HepG2 (cell line): Measurements from ENCODE around the gene FAM229A. TPM values are rescaled to one million over a fixed set of nuclear protein-coding genes. Genes with fewer than 3 reads are reported as not detected.

Experiments used
- AHDC1 ChIP-seq: sonication (generic); formaldehyde crosslinking; IDR thresholded peaks from 2 replicates; pipeline ENCODE4 v1.5.1; 2020; ENCODE audit warnings: mild to moderate bottlenecking, missing genetic modification reagents, borderline replicate concordance
- MAFF ChIP-seq: IDR thresholded peaks from 2 replicates; pipeline ENCODE4 v1.6.1; 2011; ENCODE audit warnings: low read depth, low read length, improper control_type of control experiment
- NAIF1 ChIP-seq: sonication (generic); formaldehyde crosslinking; IDR thresholded peaks from 2 replicates; pipeline ENCODE4 v1.5.0; 2020; ENCODE audit warnings: mild to moderate bottlenecking, missing genetic modification reagents, borderline replicate concordance
- ZNF503 ChIP-seq: sonication (generic); formaldehyde crosslinking; IDR thresholded peaks from 2 replicates; pipeline ENCODE4 v1.4.0; 2020; ENCODE audit warnings: missing genetic modification reagents
- ZNF512B ChIP-seq: sonication (generic); formaldehyde crosslinking; IDR thresholded peaks from 2 replicates; pipeline ENCODE4 v1.5.1; 2020; ENCODE audit warnings: missing genetic modification reagents, mild to moderate bottlenecking, borderline replicate concordance
- polyA plus RNA-seq, 8 experiments: library from polyadenylated mRNA; depleted of rRNA in 3 of 8; stranded (reverse) in 7 of 8; unstranded in 1 of 8; fragments of >200 nt; fragmentation: Illumina TruSeq in 4 of 8; extraction: Trizol in 4 of 8; gene quantifications; 2 replicates each; pipeline versions ENCODE4 v1.2.1 to v1.2.3, GENCODE V29; 2011 to 2016; ENCODE audit warnings: low read depth in 4 of 8, missing spikeins in 1 of 8, mixed read lengths in 1 of 8; ENCODE audit not compliant: insufficient read depth in 1 of 8
- total RNA-seq, 5 experiments: library from RNA; depleted of rRNA; stranded (reverse); fragments of >200 nt; fragmentation: Illumina TruSeq; extraction: Trizol; gene quantifications; 2 replicates each; pipeline ENCODE4 v1.2.3, GENCODE V29; 2016; ENCODE audit warnings: low read depth in 1 of 5
- TF ChIP-seq, protein P1 (sequence below): sonication (generic); formaldehyde crosslinking; IDR thresholded peaks from 2 replicates; pipeline ENCODE4 v1.5.0; 2020; ENCODE audit warnings: mild to moderate bottlenecking, missing genetic modification reagents, borderline replicate concordance
- TF ChIP-seq, protein P2 (sequence below): sonication (generic); formaldehyde crosslinking; IDR thresholded peaks from 2 replicates; pipeline ENCODE4 v1.4.0; 2020; ENCODE audit warnings: low read depth, mild to moderate bottlenecking, missing genetic modification reagents
- TF ChIP-seq, protein P3 (sequence below): sonication (generic); formaldehyde crosslinking; IDR thresholded peaks from 2 replicates; pipeline ENCODE4 v1.5.0; 2020; ENCODE audit warnings: missing genetic modification reagents, mild to moderate bottlenecking, borderline replicate concordance

Gene FAM229A
- total and polyA plus RNA-seq, 2 of the 13 experiments (the other 11 are each of a cell fraction or from before 2014, with no cell fraction given): 3.2 to 17.6 TPM

GRCh38 chr1:32350785-32351398 lies 11.4 kb downstream of the FAM229A start (continued):
- TF ChIP-seq, protein P1, sequence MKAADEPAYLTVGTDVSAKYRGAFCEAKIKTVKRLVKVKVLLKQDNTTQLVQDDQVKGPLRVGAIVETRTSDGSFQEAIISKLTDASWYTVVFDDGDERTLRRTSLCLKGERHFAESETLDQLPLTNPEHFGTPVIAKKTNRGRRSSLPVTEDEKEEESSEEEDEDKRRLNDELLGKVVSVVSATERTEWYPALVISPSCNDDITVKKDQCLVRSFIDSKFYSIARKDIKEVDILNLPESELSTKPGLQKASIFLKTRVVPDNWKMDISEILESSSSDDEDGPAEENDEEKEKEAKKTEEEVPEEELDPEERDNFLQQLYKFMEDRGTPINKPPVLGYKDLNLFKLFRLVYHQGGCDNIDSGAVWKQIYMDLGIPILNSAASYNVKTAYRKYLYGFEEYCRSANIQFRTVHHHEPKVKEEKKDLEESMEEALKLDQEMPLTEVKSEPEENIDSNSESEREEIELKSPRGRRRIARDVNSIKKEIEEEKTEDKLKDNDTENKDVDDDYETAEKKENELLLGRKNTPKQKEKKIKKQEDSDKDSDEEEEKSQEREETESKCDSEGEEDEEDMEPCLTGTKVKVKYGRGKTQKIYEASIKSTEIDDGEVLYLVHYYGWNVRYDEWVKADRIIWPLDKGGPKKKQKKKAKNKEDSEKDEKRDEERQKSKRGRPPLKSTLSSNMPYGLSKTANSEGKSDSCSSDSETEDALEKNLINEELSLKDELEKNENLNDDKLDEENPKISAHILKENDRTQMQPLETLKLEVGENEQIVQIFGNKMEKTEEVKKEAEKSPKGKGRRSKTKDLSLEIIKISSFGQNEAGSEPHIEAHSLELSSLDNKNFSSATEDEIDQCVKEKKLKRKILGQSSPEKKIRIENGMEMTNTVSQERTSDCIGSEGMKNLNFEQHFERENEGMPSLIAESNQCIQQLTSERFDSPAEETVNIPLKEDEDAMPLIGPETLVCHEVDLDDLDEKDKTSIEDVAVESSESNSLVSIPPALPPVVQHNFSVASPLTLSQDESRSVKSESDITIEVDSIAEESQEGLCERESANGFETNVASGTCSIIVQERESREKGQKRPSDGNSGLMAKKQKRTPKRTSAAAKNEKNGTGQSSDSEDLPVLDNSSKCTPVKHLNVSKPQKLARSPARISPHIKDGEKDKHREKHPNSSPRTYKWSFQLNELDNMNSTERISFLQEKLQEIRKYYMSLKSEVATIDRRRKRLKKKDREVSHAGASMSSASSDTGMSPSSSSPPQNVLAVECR: no peak
- TF ChIP-seq NAIF1: no peak
- TF ChIP-seq ZNF503 (CRISPR knock-in tag): no peak
- TF ChIP-seq, protein P2, sequence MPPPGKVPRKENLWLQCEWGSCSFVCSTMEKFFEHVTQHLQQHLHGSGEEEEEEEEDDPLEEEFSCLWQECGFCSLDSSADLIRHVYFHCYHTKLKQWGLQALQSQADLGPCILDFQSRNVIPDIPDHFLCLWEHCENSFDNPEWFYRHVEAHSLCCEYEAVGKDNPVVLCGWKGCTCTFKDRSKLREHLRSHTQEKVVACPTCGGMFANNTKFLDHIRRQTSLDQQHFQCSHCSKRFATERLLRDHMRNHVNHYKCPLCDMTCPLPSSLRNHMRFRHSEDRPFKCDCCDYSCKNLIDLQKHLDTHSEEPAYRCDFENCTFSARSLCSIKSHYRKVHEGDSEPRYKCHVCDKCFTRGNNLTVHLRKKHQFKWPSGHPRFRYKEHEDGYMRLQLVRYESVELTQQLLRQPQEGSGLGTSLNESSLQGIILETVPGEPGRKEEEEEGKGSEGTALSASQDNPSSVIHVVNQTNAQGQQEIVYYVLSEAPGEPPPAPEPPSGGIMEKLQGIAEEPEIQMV (CRISPR knock-in tag): no peak
- no peak for TF ChIP-seq ZNF512B (CRISPR knock-in tag)
- no peak for TF ChIP-seq MAFF
- TF ChIP-seq, protein P3, sequence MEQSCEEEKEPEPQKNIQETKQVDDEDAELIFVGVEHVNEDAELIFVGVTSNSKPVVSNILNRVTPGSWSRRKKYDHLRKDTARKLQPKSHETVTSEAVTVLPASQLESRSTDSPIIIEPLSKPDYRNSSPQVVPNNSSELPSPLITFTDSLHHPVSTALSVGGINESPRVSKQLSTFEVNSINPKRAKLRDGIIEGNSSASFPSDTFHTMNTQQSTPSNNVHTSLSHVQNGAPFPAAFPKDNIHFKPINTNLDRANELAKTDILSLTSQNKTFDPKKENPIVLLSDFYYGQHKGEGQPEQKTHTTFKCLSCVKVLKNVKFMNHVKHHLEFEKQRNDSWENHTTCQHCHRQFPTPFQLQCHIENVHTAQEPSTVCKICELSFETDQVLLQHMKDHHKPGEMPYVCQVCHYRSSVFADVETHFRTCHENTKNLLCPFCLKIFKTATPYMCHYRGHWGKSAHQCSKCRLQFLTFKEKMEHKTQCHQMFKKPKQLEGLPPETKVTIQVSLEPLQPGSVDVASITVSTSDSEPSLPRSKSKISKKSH (CRISPR knock-in tag): peak; percentile 52; the same call in 1 of the 2 replicates
- TF ChIP-seq AHDC1 (CRISPR knock-in tag): peak; percentile 37; the same call in 1 of the 2 replicates
